Activated gamma-delta T cell treated with Interleukin-2 at 50 U/mL for 16 hours (primary cell): ENCODE data around the gene CLEC2L.

Experiments
- DNase-seq: peaks from one replicate; pipeline ENCODE4 v3.0.0-alpha.2; 2020

The CLEC2L gene

DNA sequence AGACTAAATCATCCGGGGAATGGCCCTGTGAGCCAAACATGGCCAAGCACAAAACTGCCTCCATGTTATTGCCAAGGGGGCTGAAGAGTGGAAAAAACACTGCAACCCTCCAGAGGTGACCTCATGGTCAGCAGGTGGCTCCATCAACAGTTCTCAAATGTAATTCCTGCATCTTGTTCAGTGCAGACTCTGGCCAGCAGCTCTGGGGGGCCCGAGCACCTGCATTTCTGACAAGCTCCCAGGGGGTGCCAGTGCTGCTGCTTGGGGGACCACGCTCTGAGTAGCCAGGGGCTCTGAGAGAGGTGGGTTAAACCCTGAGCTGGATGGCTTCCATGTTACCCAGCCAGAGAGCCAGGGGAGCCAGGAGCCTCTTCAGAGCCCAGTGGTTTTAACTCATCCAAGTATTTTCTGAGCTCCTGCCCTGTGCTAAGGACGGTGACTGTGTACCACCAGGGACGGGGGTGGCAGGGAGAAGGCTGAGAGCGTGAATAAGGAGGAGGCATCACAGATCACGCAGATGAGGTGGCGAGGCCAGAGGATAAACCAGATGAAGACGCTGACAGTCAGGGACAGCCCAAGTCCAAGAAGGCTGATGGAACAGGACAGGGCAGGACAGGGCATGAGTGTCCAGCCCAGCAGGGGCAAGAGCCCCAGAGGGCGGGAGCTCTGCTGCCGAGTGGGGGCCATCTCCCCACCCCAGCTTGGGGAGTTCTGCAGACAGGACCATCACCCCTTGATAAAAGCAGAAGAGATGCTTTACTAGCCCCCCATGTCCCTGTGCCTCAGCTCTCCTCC is 52.9 kb downstream of the CLEC2L start:
- DNase-seq: no peak

GRCh38 chr7:139580435-139580834 is 57.0 kb downstream of the CLEC2L start:
- no peak for DNase-seq

GRCh38 chr7:139582130-139582650 is 58.7 kb downstream of the CLEC2L start:
- DNase-seq: no peak

DNA sequence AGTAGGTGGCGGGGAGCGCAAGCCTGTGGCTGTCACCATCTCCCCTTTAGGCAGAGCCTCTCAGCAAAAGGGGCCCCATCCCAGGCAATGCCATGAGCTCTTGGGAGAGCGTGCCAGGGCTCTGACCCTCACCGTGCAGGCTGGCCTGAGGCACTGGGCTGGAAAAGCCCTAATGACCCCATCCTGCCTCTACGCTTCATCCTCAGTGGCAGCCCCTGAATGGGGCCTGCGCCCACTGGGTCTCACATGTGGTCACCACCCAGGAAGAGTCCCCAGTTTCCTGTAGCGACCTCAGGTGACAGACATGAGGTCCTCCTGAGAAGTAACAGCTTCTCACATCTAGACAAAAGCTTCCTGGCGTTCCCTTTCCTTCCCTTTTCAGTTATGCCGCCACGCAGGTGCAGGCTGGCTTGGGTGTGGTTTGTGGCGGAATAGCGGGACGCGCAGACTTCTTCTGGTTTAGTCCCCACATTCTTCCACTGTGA is 59.2 kb downstream of the CLEC2L start:
- DNase-seq: no peak

GRCh38 chr7:139583826-139584553 is 60.5 kb downstream of the CLEC2L start:
- no peak for DNase-seq

GRCh38 chr7:139585042-139585441 is 61.6 kb downstream of the CLEC2L start:
- no peak for DNase-seq

DNA sequence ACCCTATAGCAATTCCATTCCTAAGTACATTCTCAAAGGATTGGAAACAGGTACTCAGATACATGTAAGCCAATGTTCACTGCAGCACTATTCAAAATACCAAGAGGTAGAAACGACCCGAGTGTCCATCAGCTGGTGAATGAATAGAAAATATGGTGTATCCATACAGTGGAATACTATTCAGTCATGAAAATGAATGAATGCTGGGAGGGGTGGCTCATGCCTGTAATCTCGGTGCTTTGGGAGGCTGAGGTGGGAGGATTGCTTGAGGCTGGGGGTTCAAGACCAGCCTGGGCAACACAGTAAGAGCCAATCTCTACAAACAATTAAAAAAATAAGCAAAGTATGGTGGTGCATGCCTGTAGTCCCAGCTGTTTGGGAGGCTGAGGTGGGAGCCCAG is 62.8 kb downstream of the CLEC2L start:
- DNase-seq: no peak

DNA sequence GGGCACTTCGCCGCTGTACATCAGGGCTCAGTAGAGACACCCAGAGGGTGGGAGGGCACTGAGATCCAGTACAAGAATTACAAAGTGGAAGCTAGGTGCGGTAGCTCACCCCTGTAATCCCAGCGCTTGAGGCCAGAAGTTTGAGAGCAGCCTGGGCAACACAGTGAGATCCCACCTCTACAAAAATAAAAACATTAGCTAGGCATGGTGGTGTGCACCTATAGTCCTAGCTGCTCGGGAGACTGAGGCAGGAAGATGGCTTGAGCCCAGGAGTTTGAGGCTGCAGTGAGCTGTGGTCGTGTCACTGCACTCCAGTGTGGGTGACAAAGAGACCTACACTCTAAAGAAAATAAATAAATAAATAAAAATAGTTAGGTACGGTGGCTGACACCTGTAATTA is 64.0 kb downstream of the CLEC2L start:
- DNase-seq: no peak

GRCh38 chr7:139588632-139589031 is 65.1 kb downstream of the CLEC2L start:
- no peak for DNase-seq

GRCh38 chr7:139589474-139589873 is 66.0 kb downstream of the CLEC2L start:
- no peak for DNase-seq

- DNase-seq: no peak
Observed at GRCh38 chr7:139591550-139592195, 68.2 kb downstream of the CLEC2L start.

- DNase-seq: no peak
Observed at GRCh38 chr7:139592801-139593461, 69.4 kb downstream of the CLEC2L start.

GRCh38 chr7:139594090-139594489 is 70.6 kb downstream of the CLEC2L start:
- no peak for DNase-seq
